GM12891 (cell line): ENCODE data around the gene CAMK1. TPM values are rescaled to one million over a fixed set of nuclear protein-coding genes. Genes with fewer than 3 reads are reported as not detected.

ENCODE experiments used
- DNase-seq: peaks from one replicate; pipeline ENCODE4 v3.0.0; 2011; ENCODE audit warnings: low spot score; ENCODE audit not compliant: insufficient read length
- FAIRE-seq: peaks from 2 replicates; lab custom pipeline; 2011; peaks lifted over from hg19 to GRCh38; lab: Jason Lieb, UNC
- PAX5 ChIP-seq: IDR thresholded peaks from 2 replicates; pipeline ENCODE4 v1.6.1; 2011; ENCODE audit warnings: low read length, moderate library complexity, mild to moderate bottlenecking; ENCODE audit not compliant: insufficient read depth, severe bottlenecking
- POLR2A ChIP-seq: IDR thresholded peaks from 2 replicates; pipeline ENCODE4 v1.6.1; 2011; ENCODE audit warnings: low read depth, low read length, control low read depth
- POLR2AphosphoS5 ChIP-seq: IDR thresholded peaks from 2 replicates; pipeline ENCODE4 v1.6.1; 2011; ENCODE audit warnings: low read depth, low read length, control low read depth
- POU2F2 ChIP-seq: IDR thresholded peaks from 2 replicates; pipeline ENCODE4 v1.6.1; 2011; ENCODE audit warnings: low read depth, mild to moderate bottlenecking, control low read depth, low read length, moderate library complexity
- SPI1 ChIP-seq: IDR thresholded peaks from 2 replicates; pipeline ENCODE4 v1.6.1; 2011; ENCODE audit warnings: low read depth, low read length, control low read depth
- TAF1 ChIP-seq: IDR thresholded peaks from 2 replicates; pipeline ENCODE4 v1.6.1; 2011; ENCODE audit warnings: low read depth, low read length, control low read depth
- polyA plus RNA-seq: library from polyadenylated mRNA; unstranded; fragments of >200 nt; gene quantifications from one replicate; pipeline ENCODE4 v1.2.1, GENCODE V29; 2012; ENCODE audit warnings: low read depth, missing spikeins, inconsistent platforms; ENCODE audit not compliant: missing spikeins

CAMK1 gene
- 0.53 TPM for polyA plus RNA-seq

DNA sequence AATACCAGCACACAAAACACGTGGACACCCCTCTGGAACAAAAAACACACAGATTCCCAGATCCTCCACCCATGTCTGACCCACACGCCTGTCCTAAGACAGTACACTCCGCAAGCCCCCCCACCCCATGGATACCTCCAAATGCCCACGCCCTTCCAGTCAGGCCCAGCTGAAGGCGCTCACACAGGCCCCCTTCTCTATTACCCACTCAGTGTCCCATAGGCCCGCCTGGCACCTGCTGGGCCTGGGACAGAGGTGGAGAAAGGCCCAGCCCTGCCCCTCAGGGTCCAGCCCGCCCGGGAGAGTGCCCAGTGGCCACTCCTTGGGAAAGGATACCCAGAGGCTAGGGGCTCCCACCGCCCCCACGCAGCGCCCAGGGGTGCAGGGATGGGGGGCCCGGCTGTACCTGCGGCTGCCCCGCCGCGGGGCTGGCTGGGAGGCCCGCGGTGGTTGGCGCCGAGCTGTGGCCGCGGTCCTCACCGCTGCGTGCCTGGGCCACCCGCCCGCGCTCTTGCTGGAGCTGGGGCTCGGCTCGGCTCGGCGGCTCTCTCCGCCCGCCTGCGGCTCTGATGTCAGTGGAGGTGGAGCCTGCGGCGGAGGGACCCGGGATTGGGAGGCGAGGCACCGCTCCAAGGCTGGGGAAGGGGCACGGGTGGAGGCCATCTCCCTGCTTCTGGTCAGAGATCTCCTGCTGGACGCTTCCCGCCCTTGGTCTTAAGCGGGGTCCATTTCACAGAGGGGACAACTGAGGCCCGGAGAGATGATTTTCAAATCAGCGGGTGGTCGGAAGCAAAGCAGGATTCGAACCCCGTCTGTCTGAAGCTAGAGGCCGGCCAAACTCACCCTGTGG lies at the start of gene CAMK1:
Gene CAMK1, minus strand, starts transcription at position 522 of the 850 bp plus-strand sequence. CDS start 2,198 bp downstream, outside the sequence.
- no peak for FAIRE-seq
- TF ChIP-seq POLR2A, result no peak
- TF ChIP-seq POLR2AphosphoS5, result no peak
- no peak for TF ChIP-seq TAF1
- no peak for TF ChIP-seq PAX5
- TF ChIP-seq POU2F2, result no peak
- no peak for TF ChIP-seq SPI1
- DNase-seq, result peak; percentile 71

DNA sequence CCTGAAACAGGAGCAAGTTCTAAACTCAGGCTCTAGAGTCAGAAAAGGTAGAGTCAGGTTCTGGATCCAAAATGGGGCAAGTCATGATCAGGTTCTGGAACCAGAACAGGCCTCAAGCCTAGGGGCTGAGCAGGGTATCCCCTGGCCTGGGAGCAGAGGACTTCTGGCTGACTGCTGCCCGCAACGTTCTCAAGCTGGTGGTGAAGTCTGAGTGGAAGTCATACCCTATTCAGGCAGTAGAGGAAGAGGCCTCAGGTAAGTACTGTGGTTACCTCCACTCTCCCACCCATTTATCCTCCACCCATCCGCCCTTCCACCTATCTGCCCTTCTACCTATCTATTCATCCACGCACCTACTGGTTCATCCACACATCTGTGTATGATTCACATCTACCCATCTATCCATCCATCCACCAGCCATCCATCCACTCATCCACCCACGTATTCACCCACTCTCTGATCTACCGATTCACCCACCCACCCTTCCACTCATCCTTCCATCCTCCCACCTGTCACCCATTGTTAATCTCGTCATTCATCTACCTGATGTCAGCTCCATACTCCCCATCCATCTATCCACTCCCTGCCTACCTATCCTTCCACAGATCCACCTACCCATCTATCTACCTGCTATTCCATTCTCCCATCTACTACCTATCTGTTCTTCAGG lies 49.1 kb upstream of the CAMK1 start:
- FAIRE-seq, result no peak
- no peak for DNase-seq
- TF ChIP-seq POLR2AphosphoS5, result no peak
- TF ChIP-seq PAX5, result no peak
- no peak for TF ChIP-seq SPI1
- TF ChIP-seq POLR2A, result no peak; the same call in 1 of the 2 replicates
- TF ChIP-seq TAF1, result no peak
- no peak for TF ChIP-seq POU2F2

DNA sequence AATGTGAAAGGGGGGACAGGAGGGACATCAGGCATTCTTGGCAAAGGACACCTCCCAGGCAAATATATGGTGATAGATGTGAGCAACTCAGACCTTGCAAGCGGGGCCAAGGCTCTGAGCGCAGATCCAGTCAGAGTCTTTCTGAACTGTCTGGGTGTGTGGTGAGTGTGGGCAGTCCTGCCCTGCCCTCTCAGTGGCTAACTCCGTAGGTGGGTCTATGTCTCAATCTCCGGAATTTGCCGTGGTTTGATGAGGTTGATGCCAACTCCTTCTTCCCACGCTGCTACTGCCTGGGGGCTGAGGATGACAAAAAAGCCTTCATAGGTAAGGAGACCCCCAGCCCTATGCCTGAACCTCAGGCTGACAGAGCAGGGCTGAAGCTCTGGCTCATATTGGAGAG lies 47.7 kb upstream of the CAMK1 start:
- no peak for FAIRE-seq
- TF ChIP-seq TAF1, result no peak
- no peak for TF ChIP-seq SPI1
- TF ChIP-seq POU2F2, result no peak
- DNase-seq, result no peak

DNA sequence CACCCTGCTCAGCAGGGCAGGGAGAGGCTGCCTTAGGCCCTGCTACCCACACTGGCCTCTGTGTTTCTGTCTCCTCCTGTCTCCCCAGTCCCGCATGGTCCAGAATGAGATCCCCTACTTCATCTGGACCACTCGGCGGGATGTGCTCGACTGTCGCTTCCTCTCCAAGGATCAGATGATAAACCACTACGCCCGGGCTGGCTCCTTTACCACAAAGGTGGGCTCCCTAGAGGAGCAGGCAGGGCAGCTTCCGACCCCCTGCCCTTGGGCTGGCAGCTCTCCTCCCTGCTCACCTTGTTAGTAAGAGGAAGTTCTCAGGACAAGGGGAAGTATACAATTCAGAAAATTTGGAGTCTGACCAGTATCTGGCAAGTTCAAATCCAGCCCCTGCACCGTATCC lies 46.2 kb upstream of the CAMK1 start:
- no peak for FAIRE-seq
- no peak for TF ChIP-seq POLR2AphosphoS5
- TF ChIP-seq POLR2A, result no peak
- TF ChIP-seq SPI1, result no peak
- TF ChIP-seq POU2F2, result no peak
- TF ChIP-seq TAF1, result no peak
- TF ChIP-seq PAX5, result no peak
- DNase-seq, result no peak

GRCh38 chr3:9812870-9813483 lies 43.2 kb upstream of the CAMK1 start:
- FAIRE-seq, result no peak
- DNase-seq, result no peak
- TF ChIP-seq POU2F2 (no peak), POLR2AphosphoS5 (peak; percentile 49), PAX5 (no peak), SPI1 (no peak), TAF1 (no peak), POLR2A (peak; percentile 39; the same call in 1 of the 2 replicates)

DNA sequence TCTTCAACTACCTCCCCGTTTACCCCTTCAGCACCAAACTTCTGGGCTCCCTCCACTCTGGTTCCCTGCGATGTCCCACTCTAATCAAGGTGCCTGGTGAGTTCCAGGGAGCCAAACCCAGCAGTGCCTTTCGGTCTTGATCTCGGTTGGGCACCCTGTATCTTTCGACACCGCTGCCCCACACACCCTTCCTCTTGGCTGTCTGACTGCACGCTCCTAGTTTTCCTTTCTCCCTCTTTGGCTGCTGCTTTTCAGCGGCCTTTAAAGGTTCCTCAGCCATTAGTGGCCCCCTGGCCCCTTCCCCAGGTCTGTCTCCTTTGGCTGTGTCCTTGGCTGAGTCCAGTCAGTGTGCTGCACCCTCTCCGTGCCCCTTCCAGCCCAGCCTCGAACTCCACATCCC lies 41.1 kb upstream of the CAMK1 start:
- FAIRE-seq, result no peak
- TF ChIP-seq POLR2A (0 out of 2 replicates have a peak, but pooled peaks have one; percentile 41), POLR2AphosphoS5 (no peak; the same call in 1 of the 2 replicates)
- DNase-seq, result no peak

DNA sequence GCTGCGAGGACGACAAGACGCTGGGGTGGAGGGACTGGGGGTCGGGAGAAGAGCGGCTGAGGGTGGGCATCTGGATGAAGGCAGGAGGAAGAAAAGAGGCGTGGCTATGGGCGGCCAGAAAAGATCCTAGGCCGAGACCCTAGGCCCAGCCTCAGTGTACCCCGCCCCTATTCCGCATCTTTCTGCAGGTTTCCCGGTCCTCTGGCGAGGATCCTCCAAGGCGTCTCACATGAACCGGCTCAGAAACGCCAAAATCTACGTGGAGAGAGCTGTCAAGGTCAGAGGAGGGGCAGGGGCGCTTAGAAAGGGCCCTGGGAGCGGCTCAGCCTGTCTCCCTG lies 40.7 kb upstream of the CAMK1 start:
- no peak for FAIRE-seq
- TF ChIP-seq POLR2AphosphoS5 (0 out of 2 replicates have a peak, but pooled peaks have one; percentile 34), POU2F2 (no peak), PAX5 (no peak)
- no peak for DNase-seq

GRCh38 chr3:9809615-9810432 lies 40.1 kb upstream of the CAMK1 start, which contains the start of gene TTLL3:
TTLL3 (plus strand) TSS chr3:9810262; CDS start chr3:9810662, 400 bp downstream.
- FAIRE-seq (peak; percentile 80), DNase-seq (peak; percentile 62)
- TF ChIP-seq POLR2A (peak; percentile 52; the same call in 1 of the 2 replicates), TAF1 (0 out of 2 replicates have a peak, but pooled peaks have one; percentile 13), POU2F2 (no peak), PAX5 (no peak), SPI1 (0 out of 2 replicates have a peak, but pooled peaks have one; percentile 0), POLR2AphosphoS5 (peak; percentile 68)

DNA sequence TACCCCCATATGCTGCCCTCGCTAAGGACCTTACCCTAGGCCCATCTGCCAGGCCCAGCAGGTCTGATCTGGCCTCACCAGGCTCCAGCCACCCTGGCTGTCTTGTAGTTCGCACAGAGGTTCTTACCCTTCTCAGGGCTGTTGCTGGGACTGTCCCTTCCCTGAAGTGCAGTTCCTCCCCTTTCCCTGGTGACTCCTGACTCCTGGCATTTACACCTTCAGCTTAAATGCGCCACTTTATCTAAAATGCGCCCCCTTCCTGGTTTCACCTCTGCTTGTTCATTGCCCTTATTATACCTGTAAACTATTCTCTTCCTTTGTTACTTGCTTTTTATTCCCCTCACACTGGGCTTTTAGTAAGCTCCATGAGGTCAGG lies 39.5 kb upstream of the CAMK1 start:
- FAIRE-seq (no peak), DNase-seq (no peak)
- TF ChIP-seq SPI1, result 0 out of 2 replicates have a peak, but pooled peaks have one; percentile 0
- no peak for TF ChIP-seq POLR2A
